Mesendoderm (in vitro differentiated cells): ENCODE results near the gene SPAG6.

Experiments
- DNase-seq: peaks from one replicate; pipeline ENCODE4 v3.0.0; 2013
- H2AK5ac ChIP-seq: 2 replicates; pipeline ENCODE4 v1.6.1; 2013; ENCODE audit warnings: low read length, inconsistent platforms
- H2BK120ac ChIP-seq: 2 replicates; pipeline ENCODE4 v1.6.1; 2013; ENCODE audit warnings: low read depth, mild to moderate bottlenecking, low read length, moderate library complexity, mixed read lengths
- H2BK15ac ChIP-seq: replicated peaks from 2 replicates; pipeline ENCODE4 v1.6.1; 2013; ENCODE audit warnings: low read depth, mild to moderate bottlenecking, moderate library complexity
- H2BK5ac ChIP-seq: 2 replicates; pipeline ENCODE4 v1.6.1; 2013; ENCODE audit warnings: low read length, inconsistent platforms
- H3K18ac ChIP-seq: 2 replicates; pipeline ENCODE4 v1.6.1; 2013; ENCODE audit warnings: mild to moderate bottlenecking, low read length, mixed read lengths
- H3K23ac ChIP-seq: one replicate; pipeline ENCODE4 v1.6.1; 2013; ENCODE audit warnings: low read length
- H3K27ac ChIP-seq: 2 replicates; pipeline ENCODE4 v1.5.1; 2013; ENCODE audit warnings: low read depth, mild to moderate bottlenecking, inconsistent platforms, low read length, moderate library complexity
- H3K27me3 ChIP-seq: 2 replicates; pipeline ENCODE4 v1.6.1; 2013; ENCODE audit warnings: low read length, control low read depth, mild to moderate bottlenecking, inconsistent platforms; ENCODE audit not compliant: insufficient read depth, poor library complexity
- H3K36me3 ChIP-seq: 2 replicates; pipeline ENCODE4 v1.6.1; 2013; ENCODE audit warnings: low read length, inconsistent platforms; ENCODE audit not compliant: control insufficient read depth, insufficient read depth
- H3K4ac ChIP-seq: one replicate; pipeline ENCODE4 v1.6.1; 2013; ENCODE audit warnings: low read depth, mild to moderate bottlenecking, low read length, moderate library complexity
- H3K4me1 ChIP-seq: 2 replicates; pipeline ENCODE4 v1.6.1; 2013; ENCODE audit warnings: low read depth, low read length, inconsistent platforms; ENCODE audit not compliant: control insufficient read depth
- H3K4me2 ChIP-seq: 2 replicates; pipeline ENCODE4 v1.6.1; 2013; ENCODE audit warnings: low read length
- H3K4me3 ChIP-seq: 2 replicates; pipeline ENCODE4 v1.5.1; 2013; ENCODE audit warnings: mild to moderate bottlenecking, low read length
- H3K56ac ChIP-seq: one replicate; pipeline ENCODE4 v1.6.1; 2013; ENCODE audit warnings: low read length
- H3K79me1 ChIP-seq: 2 replicates; pipeline ENCODE4 v1.6.1; 2013; ENCODE audit warnings: low read length, inconsistent platforms
- H3K79me2 ChIP-seq: 2 replicates; pipeline ENCODE4 v1.6.1; 2013; ENCODE audit warnings: mild to moderate bottlenecking, low read length; ENCODE audit not compliant: control insufficient read depth, insufficient read depth
- H3K9ac ChIP-seq: 2 replicates; pipeline ENCODE4 v1.6.1; 2013; ENCODE audit warnings: low read length, inconsistent platforms
- H4K5ac ChIP-seq: one replicate; pipeline ENCODE4 v1.6.1; 2013; ENCODE audit warnings: low read length
- H4K8ac ChIP-seq: one replicate; pipeline ENCODE4 v1.6.1; 2013; ENCODE audit warnings: low read depth, mild to moderate bottlenecking, control low read depth, low read length, moderate library complexity
- WGBS: extraction: QIAGEN DNeasy Blood & Tissue Kit; methylation state at CpG from one replicate; pipeline ENCODE4 v1.1.7; 2013; ENCODE audit warnings: low lambda C conversion rate, missing lambda C conversion rate; ENCODE audit not compliant: insufficient coverage; ENCODE audit errors: extremely low coverage; 5-methylcytosine and 5-hydroxymethylcytosine counted together

SPAG6 gene

GRCh38 chr10:22459496-22459895 lies 114.2 kb downstream of the SPAG6 start:
- Histone ChIP-seq H3K36me3 (no peaks in the 10 kb centered on the region), H3K4me1 (no peaks in the 10 kb centered on the region), H3K79me1 (no peaks in the 10 kb centered on the region), H3K4me2 (no peak overlapping the region), H2AK5ac (no peak overlapping the region), H2BK5ac (no peak overlapping the region), H3K23ac (no peak overlapping the region), H4K5ac (no peak overlapping the region), H2BK120ac (no peak overlapping the region), H2BK15ac (no peak overlapping the region), H3K27ac (no peak overlapping the region), H3K4me3 (no peak overlapping the region), H3K79me2 (no peaks in the 10 kb centered on the region), H3K4ac (no peak overlapping the region), H3K56ac (no peak overlapping the region), H3K27me3 (no peaks in the 10 kb centered on the region), H3K18ac (no peak overlapping the region), H3K9ac (no peak overlapping the region), H4K8ac (no peak overlapping the region)
- WGBS, result no CpG with 5 or more reads among the region's 2 CpGs
- no peak for DNase-seq

GRCh38 chr10:22460101-22460500 lies 114.8 kb downstream of the SPAG6 start:
- H3K36me3 ChIP-seq, result no peaks in the 10 kb centered on the region
- H3K79me1 ChIP-seq, result no peaks in the 10 kb centered on the region
- no peaks in the 10 kb centered on the region for H3K27me3 ChIP-seq
- no peak overlapping the region for H3K4me3 ChIP-seq
- no peak overlapping the region for H3K4me2 ChIP-seq
- no peak overlapping the region for H3K23ac ChIP-seq
- H3K4me1 ChIP-seq, result no peaks in the 10 kb centered on the region
- no peak overlapping the region for H2BK5ac ChIP-seq
- H3K4ac ChIP-seq, result no peak overlapping the region
- H4K8ac ChIP-seq, result no peak overlapping the region
- H4K5ac ChIP-seq, result no peak overlapping the region
- no peak overlapping the region for H3K27ac ChIP-seq
- H3K9ac ChIP-seq, result no peak overlapping the region
- no peak overlapping the region for H2BK15ac ChIP-seq
- H2AK5ac ChIP-seq, result no peak overlapping the region
- no peak overlapping the region for H3K56ac ChIP-seq
- no peak for DNase-seq
- H3K79me2 ChIP-seq, result no peaks in the 10 kb centered on the region
- H3K18ac ChIP-seq, result no peak overlapping the region
- H2BK120ac ChIP-seq, result no peak overlapping the region
- WGBS, result no CpG with 5 or more reads among the region's 7 CpGs

GRCh38 chr10:22460531-22461403 lies 115.5 kb downstream of the SPAG6 start:
- H3K4me3 ChIP-seq, result no peak overlapping the region
- H2BK5ac ChIP-seq, result no peak overlapping the region
- no peak overlapping the region for H3K56ac ChIP-seq
- H4K5ac ChIP-seq, result no peak overlapping the region
- no peak overlapping the region for H3K27ac ChIP-seq
- no peaks in the 10 kb centered on the region for H3K4me1 ChIP-seq
- no peak overlapping the region for H3K18ac ChIP-seq
- H4K8ac ChIP-seq, result no peak overlapping the region
- H3K23ac ChIP-seq, result no peak overlapping the region
- H3K79me2 ChIP-seq, result no peaks in the 10 kb centered on the region
- H3K9ac ChIP-seq, result no peak overlapping the region
- H2BK120ac ChIP-seq, result no peak overlapping the region
- no CpG with 5 or more reads among the region's 6 CpGs for WGBS
- no peaks in the 10 kb centered on the region for H3K27me3 ChIP-seq
- H2AK5ac ChIP-seq, result no peak overlapping the region
- no peak overlapping the region for H2BK15ac ChIP-seq
- H3K4me2 ChIP-seq, result no peak overlapping the region
- no peaks in the 10 kb centered on the region for H3K79me1 ChIP-seq
- no peaks in the 10 kb centered on the region for H3K36me3 ChIP-seq
- H3K4ac ChIP-seq, result no peak overlapping the region
- no peak for DNase-seq

- DNase-seq, result no peak
- Histone ChIP-seq H2BK5ac (no peak overlapping the region), H3K23ac (no peak overlapping the region), H3K4ac (no peak overlapping the region), H3K9ac (no peak overlapping the region), H2AK5ac (no peak overlapping the region), H3K27ac (no peak overlapping the region), H3K56ac (no peak overlapping the region), H2BK120ac (no peak overlapping the region), H3K4me1 (no peaks in the 10 kb centered on the region), H4K5ac (no peak overlapping the region), H3K27me3 (no peaks in the 10 kb centered on the region), H3K79me2 (no peaks in the 10 kb centered on the region), H3K79me1 (no peaks in the 10 kb centered on the region), H4K8ac (no peak overlapping the region), H3K18ac (no peak overlapping the region), H2BK15ac (no peak overlapping the region), H3K4me2 (no peak overlapping the region), H3K36me3 (no peaks in the 10 kb centered on the region), H3K4me3 (no peak overlapping the region)
- no CpG with 5 or more reads among the region's 2 CpGs for WGBS
These were observed 116.6 kb downstream of the SPAG6 start for GRCh38 chr10:22461891-22462290.

- no peaks in the 10 kb centered on the region for H3K36me3 ChIP-seq
- no CpG with 5 or more reads among the region's 4 CpGs for WGBS
- no peak overlapping the region for H3K23ac ChIP-seq
- no peak overlapping the region for H3K18ac ChIP-seq
- H4K8ac ChIP-seq, result no peak overlapping the region
- no peak overlapping the region for H3K4me2 ChIP-seq
- H2BK5ac ChIP-seq, result no peak overlapping the region
- H3K79me1 ChIP-seq, result no peaks in the 10 kb centered on the region
- no peak overlapping the region for H3K4me3 ChIP-seq
- H2BK120ac ChIP-seq, result no peak overlapping the region
- H2BK15ac ChIP-seq, result no peak overlapping the region
- no peak overlapping the region for H2AK5ac ChIP-seq
- no peaks in the 10 kb centered on the region for H3K27me3 ChIP-seq
- H3K4ac ChIP-seq, result no peak overlapping the region
- no peak for DNase-seq
- H3K4me1 ChIP-seq, result no peaks in the 10 kb centered on the region
- no peaks in the 10 kb centered on the region for H3K79me2 ChIP-seq
- H3K56ac ChIP-seq, result no peak overlapping the region
- no peak overlapping the region for H3K9ac ChIP-seq
- H3K27ac ChIP-seq, result no peak overlapping the region
- no peak overlapping the region for H4K5ac ChIP-seq
These were observed 118.0 kb downstream of the SPAG6 start for GRCh38 chr10:22463255-22463654.
